CD14-positive monocyte (primary cell): ENCODE measurements around the gene ACP3. TPM values are rescaled to one million over a fixed set of nuclear protein-coding genes. Genes with fewer than 3 reads are reported as not detected.

Source experiments
- DNase-seq, 3 donors: peaks; one replicate each; pipeline ENCODE4 v3.0.0-alpha.2; 2011 to 2022
- H2AFZ ChIP-seq: 2 replicates; pipeline ENCODE4 v1.6.0; 2012; ENCODE audit warnings: mild to moderate bottlenecking, low read depth, low read length, inconsistent platforms; ENCODE audit not compliant: insufficient read depth, poor library complexity, severe bottlenecking
- H3K27ac ChIP-seq, 2 donors: 1 replicate in 1 of 2; 2 replicates in 1 of 2; pipeline ENCODE4 v1.5.1; 2012 to 2013; ENCODE audit warnings: low read length in 2 of 2, control low read depth in 1 of 2, inconsistent platforms in 1 of 2, low read depth in 1 of 2, mild to moderate bottlenecking in 1 of 2
- H3K27me3 ChIP-seq, 2 donors: one replicate each; pipeline versions ENCODE4 v1.6.0 to v1.6.1; 2011 to 2013; ENCODE audit warnings: low read length in 2 of 2; ENCODE audit not compliant: control insufficient read depth in 2 of 2, insufficient read depth in 2 of 2
- H3K36me3 ChIP-seq, 2 donors: replicated peaks in 1 of 2; 1 replicate in 1 of 2; 2 replicates in 1 of 2; pipeline versions ENCODE4 v1.5.1 to v1.6.1; 2012 to 2013; ENCODE audit warnings: low read length in 2 of 2, control low read depth in 1 of 2, inconsistent platforms in 1 of 2, mild to moderate bottlenecking in 1 of 2; ENCODE audit not compliant: insufficient read depth in 2 of 2, control insufficient read depth in 1 of 2
- H3K4me1 ChIP-seq, 2 donors: 1 replicate in 1 of 2; 2 replicates in 1 of 2; pipeline versions ENCODE4 v1.5.1 to v1.6.1; 2012 to 2013; ENCODE audit warnings: low read length in 2 of 2, control low read depth in 1 of 2, inconsistent platforms in 1 of 2, mild to moderate bottlenecking in 1 of 2, moderate library complexity in 1 of 2; ENCODE audit not compliant: insufficient read depth in 2 of 2, control insufficient read depth in 1 of 2
- H3K4me2 ChIP-seq: replicated peaks from 2 replicates; pipeline ENCODE3; 2012; ENCODE audit warnings: low read length, moderate library complexity, mild to moderate bottlenecking; ENCODE audit not compliant: poor library complexity, severe bottlenecking; ENCODE audit errors: extremely low read depth
- H3K4me3 ChIP-seq, 3 experiments: fragments of 200-600 bp in 1 of 3; sonication (generic) in 1 of 3; replicated peaks in 1 of 3; 1 replicate in 2 of 3; 2 replicates in 1 of 3; pipeline ENCODE4 v1.5.1; 2011 to 2013; ENCODE audit warnings: low read length in 3 of 3, mild to moderate bottlenecking in 3 of 3, control low read depth in 2 of 3, low read depth in 2 of 3, inconsistent platforms in 1 of 3, moderate library complexity in 1 of 3
- H3K79me2 ChIP-seq: 2 replicates; pipeline ENCODE4 v1.6.0; 2012; ENCODE audit warnings: mild to moderate bottlenecking, control low read depth, inconsistent platforms, low read length, moderate library complexity; ENCODE audit not compliant: insufficient read depth
- H3K9ac ChIP-seq: 2 replicates; pipeline ENCODE4 v1.6.0; 2017; ENCODE audit warnings: low read length, mild to moderate bottlenecking; ENCODE audit not compliant: insufficient read depth, poor library complexity, severe bottlenecking
- H3K9me3 ChIP-seq, 2 donors: replicated peaks in 1 of 2; 1 replicate in 1 of 2; 2 replicates in 1 of 2; pipeline versions ENCODE4 v1.5.1 to v1.6.1; 2012 to 2013; ENCODE audit warnings: low read length in 2 of 2, control low read depth in 1 of 2; ENCODE audit not compliant: control insufficient read depth in 1 of 2, insufficient read depth in 1 of 2
- H4K20me1 ChIP-seq: 2 replicates; pipeline ENCODE4 v1.6.0; 2012; ENCODE audit warnings: mild to moderate bottlenecking, low read length, control low read depth, moderate library complexity; ENCODE audit not compliant: insufficient read depth
- H3K27ac Mint-ChIP-seq, 7 donors: one replicate each; pipeline ENCODE4 v1.8.0; 2020; ENCODE audit warnings: mild to moderate bottlenecking in 7 of 7, mixed read lengths in 7 of 7, moderate library complexity in 6 of 7, inconsistent platforms in 2 of 7
- H3K27me3 Mint-ChIP-seq, 3 donors: one replicate each; pipeline ENCODE4 v1.8.0; 2021 to 2022; ENCODE audit warnings: low read depth in 3 of 3, mild to moderate bottlenecking in 3 of 3, mixed read lengths in 3 of 3, moderate library complexity in 3 of 3, inconsistent platforms in 1 of 3
- H3K36me3 Mint-ChIP-seq, 2 donors: one replicate each; pipeline ENCODE4 v1.8.0; 2020; ENCODE audit warnings: mixed read lengths in 2 of 2, inconsistent platforms in 1 of 2, mild to moderate bottlenecking in 1 of 2
- H3K4me1 Mint-ChIP-seq: one replicate; pipeline ENCODE4 v1.8.0; 2020; ENCODE audit warnings: mild to moderate bottlenecking, mixed read lengths
- H3K4me3 Mint-ChIP-seq, 2 donors: one replicate each; pipeline ENCODE4 v1.8.0; 2020; ENCODE audit warnings: mild to moderate bottlenecking in 2 of 2, mixed read lengths in 2 of 2, moderate library complexity in 1 of 2
- H3K9me3 Mint-ChIP-seq, 7 donors: one replicate each; pipeline ENCODE4 v1.8.0; 2020 to 2022; ENCODE audit warnings: mixed read lengths in 7 of 7, mild to moderate bottlenecking in 6 of 7, moderate library complexity in 6 of 7, inconsistent platforms in 2 of 7
- WGBS: methylation state at CpG from one replicate; pipeline ENCODE4 v1.1.5; 2013; ENCODE audit warnings: missing lambda C conversion rate; ENCODE audit not compliant: insufficient coverage; 5-methylcytosine and 5-hydroxymethylcytosine counted together
- intact Hi-C, 2 donors: fragments of 100-400 bp; cut with micrococcal nuclease; formaldehyde crosslinking; loops; one replicate each; pipeline versions ENCODE4 v1.15.0 to v1.15.1; 2023
- polyA plus RNA-seq, 3 donors: library from polyadenylated mRNA; depleted of rRNA in 1 of 3; unstranded in 2 of 3; stranded (reverse) in 1 of 3; fragments of 300-500 nt in 2 of 3; fragments of >200 nt in 1 of 3; fragmentation: Illumina TruSeq in 2 of 3; gene quantifications; 1 replicate in 2 of 3; 2 replicates in 1 of 3; pipeline ENCODE4 v1.2.3, GENCODE V29; 2012 to 2021
- TF ChIP-seq, protein P1 (sequence below): fragments of 200-600 bp; IDR thresholded peaks from one replicate; pipeline ENCODE4 v1.8.0; 2022; ENCODE audit warnings: antibody characterized with exemption, mild to moderate bottlenecking

Gene ACP3
- polyA plus RNA-seq, 3 donors = 33.9 to 55.6 (median 44.0) TPM

DNA sequence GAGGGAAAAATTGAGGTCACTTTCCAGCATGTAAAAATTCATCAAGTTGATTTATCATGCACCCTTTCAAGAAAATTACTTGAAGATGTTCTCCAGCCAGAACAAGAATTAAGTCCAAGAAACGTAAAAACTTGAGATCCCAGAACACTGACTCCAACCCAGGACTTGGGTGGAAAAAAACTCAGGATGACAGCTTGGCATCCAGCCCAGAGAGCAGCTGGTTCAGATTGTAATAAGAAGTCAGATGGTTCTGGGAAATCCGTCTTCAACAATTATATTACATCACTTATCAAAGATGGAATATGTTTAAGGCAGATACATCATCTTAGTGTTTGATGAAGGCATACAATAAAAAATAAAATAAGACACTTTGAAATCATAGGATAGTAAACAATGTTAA lies 77.1 kb downstream of the ACP3 start:
- no peak overlapping the region for H3K4me2 ChIP-seq
- H3K36me3 ChIP-seq = no peaks in the 10 kb centered on the region
- WGBS = no CpG with 5 or more reads among the region's 2 CpGs
- no peak overlapping the region for H3K4me3 ChIP-seq
- peaks cover 3 to 10% of the 10 kb centered on the region in 2 donors for H3K9me3 ChIP-seq
- H3K27me3 ChIP-seq = no peaks in the 10 kb centered on the region
- intact Hi-C loops = no loop called here
- Mint-ChIP-seq H3K27ac (no peak overlapping the region), H3K36me3 (peaks cover 0 to 6% of the 10 kb centered on the region in 2 donors), H3K4me1 (no peaks in the 10 kb centered on the region), H3K9me3 (peaks cover 7 to 13% (median 12%) of the 10 kb centered on the region in 7 donors), H3K4me3 (no peak overlapping the region), H3K27me3 (no peaks in the 10 kb centered on the region)
- H3K79me2 ChIP-seq = no peaks in the 10 kb centered on the region
- TF ChIP-seq, protein P1, sequence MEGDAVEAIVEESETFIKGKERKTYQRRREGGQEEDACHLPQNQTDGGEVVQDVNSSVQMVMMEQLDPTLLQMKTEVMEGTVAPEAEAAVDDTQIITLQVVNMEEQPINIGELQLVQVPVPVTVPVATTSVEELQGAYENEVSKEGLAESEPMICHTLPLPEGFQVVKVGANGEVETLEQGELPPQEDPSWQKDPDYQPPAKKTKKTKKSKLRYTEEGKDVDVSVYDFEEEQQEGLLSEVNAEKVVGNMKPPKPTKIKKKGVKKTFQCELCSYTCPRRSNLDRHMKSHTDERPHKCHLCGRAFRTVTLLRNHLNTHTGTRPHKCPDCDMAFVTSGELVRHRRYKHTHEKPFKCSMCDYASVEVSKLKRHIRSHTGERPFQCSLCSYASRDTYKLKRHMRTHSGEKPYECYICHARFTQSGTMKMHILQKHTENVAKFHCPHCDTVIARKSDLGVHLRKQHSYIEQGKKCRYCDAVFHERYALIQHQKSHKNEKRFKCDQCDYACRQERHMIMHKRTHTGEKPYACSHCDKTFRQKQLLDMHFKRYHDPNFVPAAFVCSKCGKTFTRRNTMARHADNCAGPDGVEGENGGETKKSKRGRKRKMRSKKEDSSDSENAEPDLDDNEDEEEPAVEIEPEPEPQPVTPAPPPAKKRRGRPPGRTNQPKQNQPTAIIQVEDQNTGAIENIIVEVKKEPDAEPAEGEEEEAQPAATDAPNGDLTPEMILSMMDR = no peak
- no peak overlapping the region for H2AFZ ChIP-seq
- H3K27ac ChIP-seq = no peak overlapping the region
- no peak for DNase-seq
- no peak overlapping the region for H3K9ac ChIP-seq
- no peaks in the 10 kb centered on the region for H3K4me1 ChIP-seq
- H4K20me1 ChIP-seq = no peaks in the 10 kb centered on the region

DNA sequence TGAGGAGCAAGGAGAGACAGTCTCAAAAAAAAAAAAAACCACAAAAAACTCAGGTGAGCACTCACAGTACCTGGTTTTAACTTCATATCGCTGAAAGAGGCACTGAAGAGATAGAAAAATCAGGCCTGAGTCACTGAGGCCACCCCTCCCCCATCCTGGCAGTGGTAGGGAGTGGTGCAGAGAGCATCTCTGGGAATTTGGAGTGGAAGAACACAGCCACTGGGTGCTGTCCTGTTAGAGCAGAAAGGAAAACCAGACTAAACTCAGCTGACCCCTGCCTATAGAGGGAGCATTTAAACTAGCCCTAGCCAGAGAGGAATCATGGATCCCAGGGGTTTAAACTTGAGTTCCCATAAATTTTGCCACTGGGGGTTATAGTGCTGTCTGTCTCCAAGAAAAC lies 77.9 kb downstream of the ACP3 start:
- Histone ChIP-seq H3K36me3 (no peaks in the 10 kb centered on the region), H3K4me3 (no peak overlapping the region), H3K27ac (no peak overlapping the region), H3K79me2 (no peaks in the 10 kb centered on the region), H3K4me2 (no peak overlapping the region), H3K9me3 (peaks cover 3 to 10% of the 10 kb centered on the region in 2 donors), H3K4me1 (no peaks in the 10 kb centered on the region), H3K9ac (no peak overlapping the region), H4K20me1 (no peaks in the 10 kb centered on the region), H2AFZ (no peak overlapping the region), H3K27me3 (no peaks in the 10 kb centered on the region)
- intact Hi-C loops = no loop called here
- TF ChIP-seq, protein P1 = no peak
- Mint-ChIP-seq H3K4me1 (peaks cover 5% of the 10 kb centered on the region), H3K36me3 (peaks cover 0 to 6% of the 10 kb centered on the region in 2 donors), H3K27me3 (no peaks in the 10 kb centered on the region), H3K9me3 (peaks cover 7 to 13% (median 12%) of the 10 kb centered on the region in 7 donors), H3K27ac (no peak overlapping the region), H3K4me3 (no peak overlapping the region)
- WGBS = no CpG with 5 or more reads among the region's 1 CpG
- DNase-seq = no peak
